GM08714 (cell line): Measurements from ENCODE around the gene GLIS1.

Source experiments
- H3K4me3 ChIP-seq: fragments of 200-500 bp; sonication (Bioruptor generic); 2 replicates; pipeline ENCODE4 v1.5.1; 2014; ENCODE audit warnings: mild to moderate bottlenecking, low read length, inconsistent platforms
- ZNF274 ChIP-seq: IDR thresholded peaks from 2 replicates; pipeline ENCODE4 v1.6.1; 2012; ENCODE audit warnings: mild to moderate bottlenecking, low read depth, low read length

GLIS1 gene

GRCh38 chr1:53643881-53644390 lies 95.0 kb downstream of the GLIS1 start:
- TF ChIP-seq ZNF274, result no peak
- H3K4me3 ChIP-seq, result no peak overlapping the region

GRCh38 chr1:53643041-53643880 lies 95.7 kb downstream of the GLIS1 start:
- no peak overlapping the region for H3K4me3 ChIP-seq
- no peak for TF ChIP-seq ZNF274

GRCh38 chr1:53642607-53643006 lies 96.4 kb downstream of the GLIS1 start:
- H3K4me3 ChIP-seq, result no peak overlapping the region
- no peak for TF ChIP-seq ZNF274

GRCh38 chr1:53642215-53642555 lies 96.8 kb downstream of the GLIS1 start:
- no peak for TF ChIP-seq ZNF274
- H3K4me3 ChIP-seq, result no peak overlapping the region

GRCh38 chr1:53641481-53642214 lies 97.3 kb downstream of the GLIS1 start:
- no peak overlapping the region for H3K4me3 ChIP-seq
- no peak for TF ChIP-seq ZNF274

GRCh38 chr1:53640701-53641075 lies 98.3 kb downstream of the GLIS1 start:
- TF ChIP-seq ZNF274, result no peak
- H3K4me3 ChIP-seq, result no peak overlapping the region

DNA sequence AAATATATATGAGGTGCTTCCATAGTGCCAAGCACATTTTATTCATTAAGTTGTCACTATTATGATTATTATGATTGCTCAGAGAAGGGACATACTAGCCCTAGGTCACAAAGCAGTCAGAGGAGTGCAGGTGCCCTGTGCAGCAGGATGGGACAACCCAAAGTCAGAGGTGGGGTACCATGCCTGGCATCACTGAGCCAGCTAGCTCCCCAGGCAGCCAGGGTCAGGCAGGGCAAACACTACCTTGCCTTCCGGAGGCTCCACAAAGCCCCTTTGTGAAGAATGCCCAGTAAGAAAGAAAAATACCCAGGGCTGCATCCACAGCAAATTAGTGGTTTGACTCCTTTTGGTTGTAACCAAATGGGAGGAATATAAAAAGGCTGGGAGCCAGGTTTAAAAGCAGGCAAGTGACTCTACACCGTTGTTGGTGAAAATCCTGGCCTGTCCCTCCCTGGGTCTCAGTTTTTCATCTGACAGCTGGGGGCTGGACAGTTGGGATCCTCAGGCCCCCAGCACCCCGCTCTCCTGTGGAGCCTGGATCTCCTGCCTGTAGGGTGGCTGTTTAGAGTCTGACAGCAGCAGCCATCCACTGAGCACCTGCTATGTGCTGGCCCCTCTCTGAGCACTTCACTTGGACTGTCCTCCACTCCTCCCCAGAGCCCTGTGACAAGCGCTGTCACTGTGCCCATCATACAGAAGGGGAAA lies 98.8 kb downstream of the GLIS1 start:
- TF ChIP-seq ZNF274, result no peak
- no peak overlapping the region for H3K4me3 ChIP-seq

DNA sequence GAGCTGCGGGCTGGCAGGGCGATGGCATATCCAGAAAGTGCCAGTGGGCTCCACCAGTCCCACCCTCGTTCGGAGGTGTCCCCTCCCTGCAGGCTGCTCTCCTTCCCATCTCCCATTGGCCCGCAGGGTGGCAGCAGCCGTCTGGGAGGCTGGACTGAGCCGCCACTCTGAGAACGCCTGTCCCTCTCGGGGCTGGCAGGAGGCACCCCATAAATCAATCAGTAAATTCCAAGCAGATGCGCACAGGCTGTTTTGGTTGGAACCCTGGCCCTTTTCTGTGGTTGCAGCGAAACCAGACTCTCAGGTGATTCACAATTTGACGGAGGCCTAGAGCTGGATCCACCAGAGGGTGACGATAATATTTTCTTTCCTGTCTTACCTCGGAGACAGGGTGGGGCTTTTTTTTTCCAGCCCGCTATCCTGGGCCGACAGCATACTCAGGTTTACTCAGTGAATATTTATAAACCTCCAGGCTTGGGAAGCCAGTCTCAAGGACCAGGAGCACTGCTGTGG lies 99.7 kb downstream of the GLIS1 start:
- H3K4me3 ChIP-seq, result no peak overlapping the region

DNA sequence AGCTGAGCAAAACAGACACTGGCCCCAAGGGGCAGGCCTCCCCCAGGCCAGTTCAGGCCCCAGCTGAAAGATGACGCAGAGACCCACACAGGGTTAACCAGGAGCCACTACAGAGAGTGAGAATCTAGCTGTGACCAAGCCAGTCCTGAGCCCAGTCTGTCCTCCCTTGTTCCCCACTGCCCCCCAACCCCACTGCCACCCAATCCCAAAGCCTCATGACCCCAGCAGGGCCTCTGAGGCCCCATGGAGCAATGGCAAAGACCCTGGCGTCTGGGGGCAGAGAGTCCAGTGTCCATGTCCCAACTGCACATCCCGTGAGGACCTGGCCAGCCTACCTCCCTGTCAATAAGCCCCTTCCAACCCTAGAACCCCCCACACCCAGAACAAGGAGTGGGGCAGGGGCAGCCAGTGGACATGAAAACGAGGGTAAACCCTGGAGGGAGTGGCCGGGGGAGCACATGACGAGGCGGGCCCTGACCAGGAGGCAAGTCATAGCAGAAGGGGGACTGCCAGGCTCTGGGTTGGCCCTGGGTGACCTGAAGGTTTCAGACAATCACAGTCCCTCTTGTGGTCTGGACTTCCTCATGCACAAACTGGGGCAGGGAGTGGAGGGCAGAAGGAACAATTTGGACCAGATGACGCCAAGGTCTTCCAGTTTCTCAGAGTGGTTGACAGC lies 100.5 kb downstream of the GLIS1 start:
- TF ChIP-seq ZNF274, result no peak
- no peak overlapping the region for H3K4me3 ChIP-seq

More for the DNA sequence above, 99.7 kb downstream of the GLIS1 start:
- TF ChIP-seq ZNF274, result no peak

DNA sequence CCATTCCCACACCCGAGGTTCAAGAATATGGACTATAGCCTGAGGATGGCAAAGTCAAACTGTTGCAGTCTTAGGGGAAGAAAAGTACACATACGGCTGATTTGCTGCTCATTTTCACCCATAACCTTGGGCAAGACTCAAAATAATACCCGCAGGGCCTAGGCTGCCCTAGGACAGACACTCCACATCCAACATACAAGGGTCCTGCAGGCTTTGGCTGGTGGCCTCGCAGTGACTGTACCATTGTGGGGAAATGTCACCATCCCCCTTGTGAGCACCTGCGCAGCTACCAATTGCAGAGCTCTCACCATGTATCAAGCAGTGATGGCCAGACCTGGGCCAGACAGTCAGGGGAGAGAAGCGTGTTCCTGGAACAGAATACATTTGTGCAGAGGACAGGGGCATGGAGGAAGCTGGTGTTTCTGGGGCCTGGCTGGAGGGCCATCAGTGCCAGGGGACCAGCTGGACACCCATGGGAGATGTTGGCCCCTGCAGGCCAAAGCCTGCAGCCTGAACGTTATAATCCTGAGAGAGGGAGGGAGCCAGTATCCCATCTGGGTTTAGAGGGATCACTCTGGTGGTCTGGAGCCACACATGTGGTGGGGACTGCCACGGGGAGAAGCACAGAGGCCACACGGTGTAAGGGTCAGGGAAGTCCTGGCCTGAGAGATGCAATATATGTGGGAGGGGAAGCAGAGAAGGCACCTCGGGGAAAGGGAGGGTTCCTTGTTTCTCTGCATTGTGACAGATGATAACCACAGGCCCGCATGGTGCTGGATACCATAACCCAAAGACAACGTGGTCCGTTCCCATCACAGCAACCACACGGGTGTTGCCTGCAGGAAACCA lies 101.2 kb downstream of the GLIS1 start:
- no peak for TF ChIP-seq ZNF274

GRCh38 chr1:53636621-53637171 lies 102.3 kb downstream of the GLIS1 start:
- no peak for TF ChIP-seq ZNF274
- no peak overlapping the region for H3K4me3 ChIP-seq

More for the DNA sequence above, 101.2 kb downstream of the GLIS1 start:
- H3K4me3 ChIP-seq, result no peak overlapping the region

DNA sequence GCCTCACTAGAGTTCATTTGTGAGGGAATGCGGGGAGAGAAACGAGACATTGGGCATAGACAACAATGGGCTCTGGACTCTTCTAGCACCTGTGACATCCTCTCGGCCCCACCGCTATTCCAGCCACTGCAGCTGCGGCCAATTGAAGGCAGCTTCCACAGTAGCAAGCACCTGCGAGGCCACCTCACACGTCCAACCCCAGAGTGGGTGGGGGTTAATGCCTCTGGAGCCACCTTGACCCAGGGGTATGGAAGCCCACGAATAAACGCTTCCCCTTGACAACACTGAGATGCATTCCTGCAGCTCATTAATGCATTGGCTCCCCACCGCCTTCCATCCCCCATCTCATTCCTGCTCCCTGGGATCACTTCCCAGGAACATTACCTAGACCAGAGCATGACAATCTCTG lies 104.4 kb downstream of the GLIS1 start:
- no peak for TF ChIP-seq ZNF274

More for the DNA sequence above, 104.4 kb downstream of the GLIS1 start:
- no peak overlapping the region for H3K4me3 ChIP-seq
